SJSA1 (cell line): ENCODE measurements around the gene MAP3K2. TPM values are rescaled to one million over a fixed set of nuclear protein-coding genes. Genes with fewer than 3 reads are reported as not detected.

Experiments
- total RNA-seq: library from RNA; depleted of rRNA; stranded (reverse); fragments of >200 nt; shearing (Covaris generic); gene quantifications from 2 replicates; pipeline ENCODE4 v1.2.3, GENCODE V29; 2014; rRNA removed

Gene MAP3K2
- total RNA-seq, 1 experiment from 2014 or later: 41.7 TPM

Other genes starting within 250 kb of the MAP3K2 start
- gene CYP27C1, start 167.7 kb downstream of the MAP3K2 start, total RNA-seq: 0.63 and 2.7 TPM in 2 replicates
- 42.0 and 44.7 TPM in 2 replicates for gene ERCC3, start 93.8 kb downstream of the MAP3K2 start, total RNA-seq
- gene PROC, start 30.5 kb upstream of the MAP3K2 start, total RNA-seq: 0.63 TPM in 1 of 2 replicates, not detected in the other
- gene IWS1, start 138.5 kb upstream of the MAP3K2 start, total RNA-seq: 73.7 and 127 TPM in 2 replicates
- 1.2 and 1.8 TPM in 2 replicates for gene MYO7B, start 147.7 kb upstream of the MAP3K2 start, total RNA-seq